Activated CD4-positive, alpha-beta T cell treated with anti-CD3 and anti-CD28 coated beads, Interleukin-10, Interleukin-2, amounts not matched to agents 100 ng/mL and 50 ng/mL, durations not matched to agents 16 hours and 8 hours (primary cell): ENCODE data around the gene CANX.

Experiments used
- DNase-seq: peaks from one replicate; pipeline ENCODE4 v3.0.0-alpha.2; 2020

Gene CANX

GRCh38 chr5:179780362-179780761 lies 81.6 kb downstream of the CANX start:
- DNase-seq = no peak
